GM19193 (cell line): ENCODE results near the gene ANKMY1.

Source experiments
- POLR2A ChIP-seq: IDR thresholded peaks from 4 replicates; pipeline ENCODE4 v1.6.1; 2011; ENCODE audit not compliant: insufficient read depth, insufficient read length; ENCODE audit errors: extremely low read depth

Gene ANKMY1

GRCh38 chr2:240559286-240559685, 1.5 kb upstream of the ANKMY1 start:
- no peak for TF ChIP-seq POLR2A

DNA sequence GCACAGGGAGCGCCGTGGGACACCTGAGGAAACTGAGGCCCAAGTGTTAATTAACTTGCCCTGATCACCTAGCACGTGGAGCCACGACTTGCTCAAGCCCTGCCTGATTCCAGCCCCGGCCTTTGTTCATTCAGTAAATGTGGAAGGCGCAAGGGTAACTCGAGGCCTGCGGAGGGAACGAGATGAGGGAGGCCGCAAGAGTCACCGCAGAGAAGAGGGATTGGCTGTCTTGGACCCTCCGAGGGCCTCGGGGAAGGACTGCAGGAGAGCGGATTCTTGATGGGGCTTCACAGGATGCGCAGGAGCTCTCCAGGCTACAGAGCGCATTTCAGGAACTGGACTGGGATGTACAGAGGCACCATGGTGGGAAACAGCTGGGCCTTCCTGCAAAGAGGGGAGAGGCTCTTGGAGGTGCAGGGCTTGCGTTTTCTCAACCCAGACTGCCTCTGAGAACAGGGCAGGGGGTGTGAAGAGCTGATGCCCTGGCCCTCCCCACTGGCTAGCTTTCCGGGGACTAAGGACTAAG, 511 bp upstream of the ANKMY1 start:
- no peak for TF ChIP-seq POLR2A

DNA sequence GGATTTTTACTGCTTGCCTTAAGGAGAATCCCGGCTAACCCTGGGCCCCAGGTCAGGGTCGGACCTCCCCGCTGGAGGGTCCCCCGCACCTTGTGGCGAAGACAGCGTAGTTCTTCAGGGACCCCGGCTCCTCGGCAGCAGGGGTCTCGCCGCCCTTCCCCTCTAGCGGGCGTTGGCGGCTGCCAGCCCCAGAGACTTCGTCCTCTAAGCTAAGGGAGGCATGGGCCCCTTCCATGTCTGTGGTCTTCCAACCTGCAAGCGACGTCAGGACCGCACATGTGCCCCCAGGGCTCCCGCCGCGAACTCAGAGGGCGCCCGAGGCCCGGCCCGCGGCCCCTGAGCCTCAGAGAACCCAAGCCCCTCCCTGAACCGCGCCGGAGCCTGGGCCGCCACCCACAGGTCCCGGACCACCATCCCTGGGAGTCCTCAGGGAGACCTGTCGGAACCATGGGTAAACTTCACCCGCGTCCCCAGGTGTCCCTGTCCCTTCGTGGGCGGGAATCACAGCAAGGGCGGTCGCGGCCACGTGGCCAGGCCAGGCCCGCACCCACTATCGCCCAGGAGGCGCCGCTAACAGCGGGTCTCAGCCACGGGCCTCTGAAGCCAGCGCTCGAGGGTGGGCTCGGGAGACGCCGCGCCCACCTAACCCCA, 562 bp downstream of the ANKMY1 start:
- no peak for TF ChIP-seq POLR2A

- TF ChIP-seq POLR2A, result no peak
Measured at GRCh38 chr2:240556553-240557100, 1.2 kb downstream of the ANKMY1 start.

DNA sequence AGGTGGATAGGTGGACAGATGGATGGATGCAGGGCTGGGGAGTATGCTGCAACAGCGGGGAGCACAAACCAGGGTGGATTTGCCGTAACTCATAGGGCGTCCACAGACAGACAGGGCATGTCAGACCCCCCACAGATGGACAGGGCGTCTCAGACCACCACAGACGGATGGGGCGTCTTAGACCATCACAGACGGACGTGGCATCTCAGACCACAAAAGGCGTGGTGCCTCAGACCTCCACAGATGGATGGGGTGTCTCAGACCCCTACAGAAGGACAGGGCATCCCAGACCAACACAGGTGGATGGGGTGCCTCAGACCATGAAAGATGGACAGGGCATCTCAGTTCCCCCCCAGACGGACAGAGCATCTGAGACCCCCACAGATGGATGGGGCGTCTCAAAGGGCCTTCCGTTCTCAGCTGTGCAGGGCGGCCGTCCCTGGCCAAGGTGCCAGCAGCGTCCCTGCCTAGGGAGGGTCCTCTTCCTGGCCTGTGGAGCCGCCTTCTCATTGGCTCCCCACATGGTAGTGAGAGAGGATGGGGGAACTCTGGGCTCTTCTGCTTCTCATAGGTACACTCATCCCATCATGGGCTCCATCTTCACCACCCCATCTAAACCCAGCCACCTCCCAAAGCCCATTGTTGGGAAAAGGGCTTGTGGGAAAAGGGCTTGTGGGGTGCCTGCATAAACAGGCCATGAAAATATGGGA, 2.1 kb downstream of the ANKMY1 start:
- no peak for TF ChIP-seq POLR2A

GRCh38 chr2:240554767-240555493, 2.9 kb downstream of the ANKMY1 start:
- TF ChIP-seq POLR2A, result no peak

GRCh38 chr2:240553956-240554480, 3.8 kb downstream of the ANKMY1 start:
- TF ChIP-seq POLR2A, result no peak

GRCh38 chr2:240551811-240552210, 6.0 kb downstream of the ANKMY1 start:
- no peak for TF ChIP-seq POLR2A

- TF ChIP-seq POLR2A, result no peak
Measured at GRCh38 chr2:240551288-240551687, 6.5 kb downstream of the ANKMY1 start.

DNA sequence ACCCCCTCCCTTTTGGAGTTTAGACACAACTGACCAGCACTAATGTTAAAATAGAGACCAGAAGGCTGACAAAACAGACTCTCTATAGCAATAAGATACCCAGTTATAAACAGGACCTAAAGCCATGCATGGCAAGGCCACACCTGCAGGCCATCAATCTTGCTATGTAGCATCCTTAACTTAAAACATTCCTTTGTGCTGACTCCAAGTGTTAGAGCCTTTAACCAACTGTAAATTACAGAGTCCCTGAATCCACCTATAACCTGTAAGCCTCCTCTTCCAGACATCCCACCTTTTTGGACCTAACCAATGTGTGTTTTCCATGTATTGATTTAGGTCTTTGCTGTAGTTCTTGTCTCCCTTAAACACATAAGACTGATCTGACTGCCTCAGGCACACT, 17.9 kb downstream of the ANKMY1 start:
- no peak for TF ChIP-seq POLR2A

DNA sequence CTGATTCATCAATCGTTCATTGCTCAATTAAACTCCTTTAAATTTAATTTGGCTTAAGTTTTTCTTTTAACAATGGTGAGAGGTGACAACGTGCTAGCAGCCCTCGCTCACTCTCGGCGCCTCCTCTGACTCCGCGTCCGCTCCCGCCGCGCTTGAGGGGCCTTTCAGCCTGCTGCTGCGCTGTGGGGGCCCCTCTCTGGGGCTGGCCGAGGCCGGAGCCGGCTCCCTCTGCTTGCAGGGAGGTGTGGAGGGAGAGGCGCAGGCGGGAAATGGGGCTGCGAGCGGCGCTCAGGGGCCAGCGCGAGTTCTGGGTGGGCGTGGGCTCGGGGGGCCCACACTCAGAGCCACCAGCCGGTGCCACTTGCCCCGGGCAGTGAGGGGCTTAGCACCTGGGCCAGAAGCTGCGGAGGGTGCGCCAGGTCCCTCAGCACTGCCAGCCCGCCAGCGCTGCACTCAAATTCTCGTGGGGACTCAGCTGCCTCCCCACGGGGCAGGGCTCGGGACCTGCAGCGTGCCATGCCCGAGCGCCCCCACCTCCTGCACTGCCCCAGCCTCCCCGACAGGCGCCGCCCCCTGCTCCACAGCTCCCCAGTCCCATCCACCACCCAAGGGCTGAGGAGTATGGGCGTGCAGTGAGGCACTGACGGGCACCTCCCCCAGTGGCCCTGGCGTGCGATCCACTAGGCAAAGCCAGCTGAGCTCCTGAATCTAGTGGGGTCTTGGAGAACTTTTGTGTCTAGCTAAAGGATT, 19.6 kb downstream of the ANKMY1 start:
- TF ChIP-seq POLR2A, result no peak

- no peak for TF ChIP-seq POLR2A
Measured at GRCh38 chr2:240532031-240532775, 25.6 kb downstream of the ANKMY1 start.

GRCh38 chr2:240531038-240531437, 26.8 kb downstream of the ANKMY1 start:
- no peak for TF ChIP-seq POLR2A

GRCh38 chr2:240530181-240530580, 27.6 kb downstream of the ANKMY1 start:
- no peak for TF ChIP-seq POLR2A
